Stimulated activated CD4-positive, alpha-beta T cell treated with anti-CD3 and anti-CD28 coated beads, Interleukin-2, amount 100 ng/mL, for 24 hours (primary cell): Measurements from ENCODE around the gene PGC.
A peak's percentile ranks its signal among the peaks of the same experiment; 100 is the strongest.

Source experiments
- DNase-seq, 2 donors: peaks; one replicate each; pipeline ENCODE4 v3.0.0-alpha.2; 2020

The PGC gene

GRCh38 chr6:41747256-41748101 lies at the start of gene PGC:
PGC (minus strand) TSS chr6:41747397; CDS start chr6:41747334, 63 bp downstream.
- no peak for DNase-seq

GRCh38 chr6:41796474-41796873 lies 49.3 kb upstream of the PGC start:
- DNase-seq: no peak

GRCh38 chr6:41791984-41792383 lies 44.8 kb upstream of the PGC start:
- no peak for DNase-seq

- DNase-seq: no peak
Observed at GRCh38 chr6:41791305-41791704, 44.1 kb upstream of the PGC start.

- no peak for DNase-seq
Observed at GRCh38 chr6:41790045-41790444, 42.8 kb upstream of the PGC start.

GRCh38 chr6:41789390-41789724 lies 42.2 kb upstream of the PGC start:
- DNase-seq: no peak

- DNase-seq: peak; percentile 96 to 97
Observed at GRCh38 chr6:41787219-41787917, 40.2 kb upstream of the PGC start, which contains the start of gene TOMM6. TOMM6 (plus strand) TSS chr6:41787694; CDS start chr6:41787698, 4 bp downstream.

GRCh38 chr6:41786451-41787218 lies 39.4 kb upstream of the PGC start:
- DNase-seq: peak; percentile 89 to 92

- DNase-seq: no peak
Observed at GRCh38 chr6:41785689-41786450, 38.7 kb upstream of the PGC start.

GRCh38 chr6:41785254-41785653 lies 38.1 kb upstream of the PGC start:
- DNase-seq: no peak

GRCh38 chr6:41784581-41785171 lies 37.5 kb upstream of the PGC start:
- DNase-seq: no peak

- no peak for DNase-seq
Observed at GRCh38 chr6:41783106-41783780, 36.0 kb upstream of the PGC start.

GRCh38 chr6:41781366-41781730 lies 34.2 kb upstream of the PGC start:
- no peak for DNase-seq

GRCh38 chr6:41780551-41781365 lies 33.6 kb upstream of the PGC start, which contains the start of gene PRICKLE4:
PRICKLE4 (plus strand) TSS chr6:41780782; CDS start chr6:41783474, 2,692 bp downstream.
- no peak for DNase-seq

GRCh38 chr6:41779788-41780550 lies 32.8 kb upstream of the PGC start, which contains the start of gene FRS3:
FRS3 (minus strand) TSS chr6:41779900; CDS start chr6:41776987, 2,913 bp downstream.
- DNase-seq: peak; percentile 100

- no peak for DNase-seq
Observed at GRCh38 chr6:41779336-41779735, 32.1 kb upstream of the PGC start.

GRCh38 chr6:41778895-41779294 lies 31.7 kb upstream of the PGC start:
- no peak for DNase-seq

GRCh38 chr6:41777551-41778285 lies 30.5 kb upstream of the PGC start:
- DNase-seq: no peak

GRCh38 chr6:41775293-41775882 lies 28.2 kb upstream of the PGC start:
- DNase-seq: no peak
